Upper lobe of left lung (tissue), 6 donors: ENCODE measurements around the gene SMOC1. TPM values are rescaled to one million over a fixed set of nuclear protein-coding genes. Genes with fewer than 3 reads are reported as not detected.

Source experiments
- ATAC-seq, 2 donors: fragments of 200-7000 bp; cut with Tn5 transposase; one replicate each; pipeline ENCODE4 v1.9.1; 2022; ENCODE audit warnings: mild to moderate bottlenecking in 2 of 2, moderate library complexity in 2 of 2; ENCODE audit not compliant: low FRiP score in 2 of 2
- DNase-seq, 2 donors: peaks; one replicate each; pipeline ENCODE4 v3.0.0-alpha.2; 2019 to 2020
- H3K27ac ChIP-seq, 4 donors: fragments of 200-600 bp; sonication (generic); one replicate each; pipeline ENCODE4 v1.5.1; 2016 to 2019
- H3K27me3 ChIP-seq, 4 donors: fragments of 200-600 bp; sonication (generic); one replicate each; pipeline ENCODE4 v1.5.1; 2017 to 2019
- H3K36me3 ChIP-seq, 4 donors: fragments of 200-600 bp; sonication (generic); one replicate each; pipeline ENCODE4 v1.5.1; 2016 to 2019
- H3K4me1 ChIP-seq, 4 donors: fragments of 200-600 bp; sonication (generic); one replicate each; pipeline ENCODE4 v1.5.1; 2018 to 2019
- H3K4me3 ChIP-seq, 4 donors: fragments of 200-600 bp; sonication (generic); one replicate each; pipeline ENCODE4 v1.5.1; 2017 to 2019; ENCODE audit warnings: mild to moderate bottlenecking in 2 of 4, moderate library complexity in 1 of 4
- H3K9me3 ChIP-seq, 4 donors: fragments of 200-600 bp; sonication (generic); one replicate each; pipeline ENCODE4 v1.5.1; 2018 to 2019
- EP300 ChIP-seq, 4 donors: sonication (generic); formaldehyde crosslinking; IDR thresholded peaks; one replicate each; pipeline ENCODE4 v1.5.1; 2017; ENCODE audit warnings: antibody characterized with exemption in 4 of 4, control low read depth in 2 of 4
- POLR2A ChIP-seq, 4 donors: fragments of 450-650 bp; IDR thresholded peaks; one replicate each; pipeline ENCODE4 v1.5.1; 2016 to 2017; ENCODE audit warnings: antibody characterized with exemption in 4 of 4, mild to moderate bottlenecking in 2 of 4
- POLR2AphosphoS5 ChIP-seq, 2 donors: sonication (generic); formaldehyde crosslinking; IDR thresholded peaks; one replicate each; pipeline ENCODE4 v1.5.1; 2017; ENCODE audit warnings: antibody characterized with exemption in 2 of 2
- WGBS, 2 donors: methylation state at CpG; one replicate each; pipeline ENCODE4 v1.1.5; 2017 to 2018; 5-methylcytosine and 5-hydroxymethylcytosine counted together
- total RNA-seq, 6 donors: library from RNA; depleted of rRNA in 4 of 6; stranded (reverse); fragments of >200 nt in 4 of 6; gene quantifications; one replicate each; pipeline versions ENCODE4 v1.1.0 to v1.2.1, GENCODE V29; 2016 to 2021
- TF ChIP-seq, protein P1 (sequence below), 6 experiments: fragments of 450-650 bp in 4 of 6; fragments of 200-600 bp in 2 of 6; sonication (generic) in 2 of 6; IDR thresholded peaks; one replicate each; pipeline ENCODE4 v1.5.1; 2016 to 2019; ENCODE audit warnings: antibody characterized with exemption in 6 of 6
- donor health status: DM: no; HTN: no; CAD: no; lungs with moderate emphysema.
- donor health status: DM: no; HTN: yes; CAD: no; lungs with severe emphysema.

Gene SMOC1
- total RNA-seq, 6 donors from 2014 or later = 0.22 to 1.3 (median 0.61) TPM; not detected in 1

DNA sequence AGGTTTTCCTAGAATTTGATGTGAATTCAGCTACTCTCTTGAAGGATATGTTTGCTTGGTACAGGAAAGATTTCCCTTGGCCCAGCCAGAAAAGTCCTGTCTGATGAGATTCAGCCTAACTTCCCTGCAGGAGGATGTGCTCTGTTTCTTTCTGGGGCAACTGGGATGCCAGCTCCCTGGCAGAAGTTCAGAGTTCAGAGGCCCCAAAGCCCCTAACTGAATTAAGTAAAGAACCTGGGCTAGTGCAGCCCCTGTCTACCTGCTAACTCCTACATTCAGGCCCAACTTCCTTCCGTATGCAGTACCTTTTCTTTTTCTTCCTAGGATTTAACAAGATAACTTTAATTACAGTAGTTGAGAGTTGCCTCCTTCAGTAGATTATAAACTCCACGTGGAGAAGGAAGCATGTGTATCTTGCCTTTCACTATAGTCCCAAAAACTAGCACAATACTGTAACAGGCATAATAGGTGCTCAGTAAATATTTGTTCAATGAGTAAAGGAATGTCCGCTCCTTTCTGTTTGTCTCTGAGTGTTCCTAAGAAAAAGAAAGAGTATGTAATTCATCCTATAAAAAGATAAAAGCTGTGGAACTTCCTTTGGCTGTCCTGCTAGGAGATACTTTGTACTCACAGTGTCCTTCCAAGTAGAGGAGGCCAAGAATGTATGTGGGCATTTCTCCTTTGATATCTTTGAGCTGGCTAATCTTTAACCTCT lies 168.5 kb downstream of the SMOC1 start:
- H3K4me3 ChIP-seq = no peak overlapping the region
- no peaks in the 10 kb centered on the region for H3K36me3 ChIP-seq
- H3K27me3 ChIP-seq = no peaks in the 10 kb centered on the region
- DNase-seq = no peak
- no peak for TF ChIP-seq POLR2A (IDR thresholded peaks at IDR 0.05)
- TF ChIP-seq, protein P1, sequence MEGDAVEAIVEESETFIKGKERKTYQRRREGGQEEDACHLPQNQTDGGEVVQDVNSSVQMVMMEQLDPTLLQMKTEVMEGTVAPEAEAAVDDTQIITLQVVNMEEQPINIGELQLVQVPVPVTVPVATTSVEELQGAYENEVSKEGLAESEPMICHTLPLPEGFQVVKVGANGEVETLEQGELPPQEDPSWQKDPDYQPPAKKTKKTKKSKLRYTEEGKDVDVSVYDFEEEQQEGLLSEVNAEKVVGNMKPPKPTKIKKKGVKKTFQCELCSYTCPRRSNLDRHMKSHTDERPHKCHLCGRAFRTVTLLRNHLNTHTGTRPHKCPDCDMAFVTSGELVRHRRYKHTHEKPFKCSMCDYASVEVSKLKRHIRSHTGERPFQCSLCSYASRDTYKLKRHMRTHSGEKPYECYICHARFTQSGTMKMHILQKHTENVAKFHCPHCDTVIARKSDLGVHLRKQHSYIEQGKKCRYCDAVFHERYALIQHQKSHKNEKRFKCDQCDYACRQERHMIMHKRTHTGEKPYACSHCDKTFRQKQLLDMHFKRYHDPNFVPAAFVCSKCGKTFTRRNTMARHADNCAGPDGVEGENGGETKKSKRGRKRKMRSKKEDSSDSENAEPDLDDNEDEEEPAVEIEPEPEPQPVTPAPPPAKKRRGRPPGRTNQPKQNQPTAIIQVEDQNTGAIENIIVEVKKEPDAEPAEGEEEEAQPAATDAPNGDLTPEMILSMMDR (IDR thresholded peaks at IDR 0.05) = no peak
- no peak for TF ChIP-seq EP300 (IDR thresholded peaks at IDR 0.05)
- no peak for TF ChIP-seq POLR2AphosphoS5 (IDR thresholded peaks at IDR 0.05)
- H3K27ac ChIP-seq = no peak overlapping the region
- no peak for ATAC-seq
- no peaks in the 10 kb centered on the region for H3K4me1 ChIP-seq
- H3K9me3 ChIP-seq = no peaks in the 10 kb centered on the region
- WGBS, 2 donors = 48 to 67% methylated on average over 3 of the region's 3 CpGs

DNA sequence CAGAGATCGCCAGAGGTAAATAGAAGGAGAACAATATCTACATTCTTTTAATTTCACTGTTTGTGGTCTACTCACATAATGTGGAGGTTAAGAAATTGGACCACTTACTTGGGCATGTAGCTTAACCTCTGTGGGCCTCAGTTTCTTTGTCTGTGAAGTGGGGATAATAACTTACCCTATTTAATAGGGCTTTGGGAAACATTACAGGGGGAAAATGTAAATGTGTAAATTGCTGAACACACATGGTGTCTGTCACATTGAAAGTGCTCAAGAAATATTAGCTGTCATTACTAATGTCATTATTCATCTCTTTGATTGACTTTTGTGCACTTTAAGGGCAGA lies 169.1 kb downstream of the SMOC1 start:
- DNase-seq = no peak
- Histone ChIP-seq H3K9me3 (no peaks in the 10 kb centered on the region), H3K36me3 (no peaks in the 10 kb centered on the region), H3K4me3 (no peak overlapping the region), H3K4me1 (no peaks in the 10 kb centered on the region), H3K27ac (no peak overlapping the region), H3K27me3 (no peaks in the 10 kb centered on the region)
- WGBS, 2 donors = 66 to 88% methylated on average over 1 of the region's 1 CpG
- TF ChIP-seq POLR2A (IDR thresholded peaks at IDR 0.05) (no peak), POLR2AphosphoS5 (IDR thresholded peaks at IDR 0.05) (no peak), EP300 (IDR thresholded peaks at IDR 0.05) (no peak)
- TF ChIP-seq, protein P1 (IDR thresholded peaks at IDR 0.05) = no peak
- no peak for ATAC-seq

DNA sequence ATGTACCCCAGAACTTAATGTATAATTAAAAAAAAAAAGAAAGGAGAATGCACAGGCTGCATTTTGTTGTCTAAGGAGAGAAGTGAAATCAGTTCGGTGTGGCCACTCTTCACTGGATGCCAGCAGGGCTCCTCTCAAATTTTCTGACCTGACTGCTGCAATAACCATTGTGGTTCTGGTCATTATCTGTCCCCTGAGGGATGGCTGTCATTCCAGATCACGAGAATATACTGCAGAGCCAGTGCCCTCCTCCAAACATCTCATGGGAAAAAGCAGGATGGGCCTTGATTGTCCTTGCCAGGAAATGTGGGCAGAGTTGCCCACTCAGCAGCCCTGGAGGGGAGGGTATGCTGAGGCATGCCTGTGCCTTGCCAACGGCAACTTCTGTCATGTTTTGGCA lies 170.4 kb downstream of the SMOC1 start:
- H3K4me1 ChIP-seq = no peaks in the 10 kb centered on the region
- 64 to 82% methylated on average over 3 of the region's 3 CpGs for WGBS, 2 donors

GRCh38 chr14:70050136-70050535 lies 170.9 kb downstream of the SMOC1 start:
- no peaks in the 10 kb centered on the region for H3K4me1 ChIP-seq
- H3K27ac ChIP-seq = no peak overlapping the region
- H3K9me3 ChIP-seq = no peaks in the 10 kb centered on the region
- ATAC-seq (no peak), DNase-seq (no peak)
- 56 to 74% methylated on average over 4 of the region's 4 CpGs for WGBS, 2 donors
- TF ChIP-seq POLR2AphosphoS5 (IDR thresholded peaks at IDR 0.05) (no peak), EP300 (IDR thresholded peaks at IDR 0.05) (no peak), POLR2A (IDR thresholded peaks at IDR 0.05) (no peak)
- TF ChIP-seq, protein P1 (IDR thresholded peaks at IDR 0.05) = no peak
- H3K36me3 ChIP-seq = no peaks in the 10 kb centered on the region
- no peaks in the 10 kb centered on the region for H3K27me3 ChIP-seq
- H3K4me3 ChIP-seq = no peak overlapping the region

More for the DNA sequence above, 170.4 kb downstream of the SMOC1 start:
- TF ChIP-seq POLR2A (IDR thresholded peaks at IDR 0.05) (no peak), POLR2AphosphoS5 (IDR thresholded peaks at IDR 0.05) (no peak), EP300 (IDR thresholded peaks at IDR 0.05) (no peak)
- TF ChIP-seq, protein P1 (IDR thresholded peaks at IDR 0.05) = no peak
- H3K27me3 ChIP-seq = no peaks in the 10 kb centered on the region
- no peaks in the 10 kb centered on the region for H3K36me3 ChIP-seq
- ATAC-seq = no peak
- H3K4me3 ChIP-seq = no peak overlapping the region
- no peaks in the 10 kb centered on the region for H3K9me3 ChIP-seq
- no peak overlapping the region for H3K27ac ChIP-seq
- DNase-seq = no peak

- Histone ChIP-seq H3K4me3 (no peak overlapping the region), H3K27ac (no peak overlapping the region), H3K9me3 (no peaks in the 10 kb centered on the region), H3K27me3 (no peaks in the 10 kb centered on the region), H3K4me1 (no peaks in the 10 kb centered on the region), H3K36me3 (no peaks in the 10 kb centered on the region)
- WGBS, 2 donors = 63 to 69% methylated on average over 2 to 3 of the region's 3 CpGs
- DNase-seq (no peak), ATAC-seq (no peak)
- TF ChIP-seq POLR2AphosphoS5 (IDR thresholded peaks at IDR 0.05) = no peak
- TF ChIP-seq EP300 (IDR thresholded peaks at IDR 0.05) = no peak
- TF ChIP-seq, protein P1 (IDR thresholded peaks at IDR 0.05) = no peak
- TF ChIP-seq POLR2A (IDR thresholded peaks at IDR 0.05) = no peak
These were observed 173.8 kb downstream of the SMOC1 start for GRCh38 chr14:70052990-70053389.
